Mesothelial cell of epicardium (in vitro differentiated cells): ENCODE results near the gene TMEM97. TPM values are rescaled to one million over a fixed set of nuclear protein-coding genes. Genes with fewer than 3 reads are reported as not detected.
"Not testable (repeated sequence)": the region's sequence is repeated elsewhere in the genome, so short reads cannot be mapped to it uniquely, and the experiment has no call there.

ENCODE experiments used
- DNase-seq, 2 experiments: peaks; one replicate each; pipeline ENCODE4 v3.0.0; 2021; ENCODE audit warnings: low spot score in 2 of 2; ENCODE audit not compliant: unreplicated experiment in 2 of 2
- H3K27ac Mint-ChIP-seq: 2 replicates; pipeline ENCODE4 v1.8.0; 2021; ENCODE audit warnings: mixed read lengths
- H3K27me3 Mint-ChIP-seq: 2 replicates; pipeline ENCODE4 v1.8.0; 2021; ENCODE audit warnings: low read depth, mixed read lengths
- H3K36me3 Mint-ChIP-seq: 2 replicates; pipeline ENCODE4 v1.8.0; 2021; ENCODE audit warnings: mixed read lengths
- H3K4me1 Mint-ChIP-seq: 2 replicates; pipeline ENCODE4 v1.8.0; 2021; ENCODE audit warnings: mixed read lengths
- H3K4me3 Mint-ChIP-seq: 2 replicates; pipeline ENCODE4 v1.8.0; 2021; ENCODE audit warnings: mild to moderate bottlenecking, moderate library complexity, mixed read lengths
- H3K9me3 Mint-ChIP-seq: 2 replicates; pipeline ENCODE4 v1.8.0; 2021; ENCODE audit warnings: mixed read lengths
- CTCF ChIP-seq: fragments of 200-600 bp; sonication (generic); IDR thresholded peaks from one replicate; pipeline ENCODE4 v1.5.0; 2021; ENCODE audit warnings: antibody characterized with exemption; ENCODE audit not compliant: unreplicated experiment
- total RNA-seq: library from RNA; stranded (reverse); gene quantifications from 3 replicates; pipeline ENCODE4 v1.2.1, GENCODE V29; 2021

The TMEM97 gene
- total RNA-seq, 1 donor from 2014 or later: 43.3 TPM

GRCh38 chr17:28285965-28286364, 33.0 kb upstream of the TMEM97 start:
- DNase-seq: no peak
- TF ChIP-seq CTCF: no peak
- Mint-ChIP-seq H3K9me3 (no peaks in the 10 kb centered on the region), H3K27ac (no peak overlapping the region), H3K4me1 (peaks cover 4% of the 10 kb centered on the region), H3K4me3 (no peak overlapping the region), H3K27me3 (no peaks in the 10 kb centered on the region), H3K36me3 (no peaks in the 10 kb centered on the region)

GRCh38 chr17:28290703-28291102, 28.3 kb upstream of the TMEM97 start:
- TF ChIP-seq CTCF: no peak
- H3K4me1 Mint-ChIP-seq: peaks cover 2% of the 10 kb centered on the region
- no peaks in the 10 kb centered on the region for H3K27me3 Mint-ChIP-seq
- no peak for DNase-seq
- no peaks in the 10 kb centered on the region for H3K9me3 Mint-ChIP-seq
- H3K36me3 Mint-ChIP-seq: no peaks in the 10 kb centered on the region
- no peak overlapping the region for H3K27ac Mint-ChIP-seq
- no peak overlapping the region for H3K4me3 Mint-ChIP-seq

DNA sequence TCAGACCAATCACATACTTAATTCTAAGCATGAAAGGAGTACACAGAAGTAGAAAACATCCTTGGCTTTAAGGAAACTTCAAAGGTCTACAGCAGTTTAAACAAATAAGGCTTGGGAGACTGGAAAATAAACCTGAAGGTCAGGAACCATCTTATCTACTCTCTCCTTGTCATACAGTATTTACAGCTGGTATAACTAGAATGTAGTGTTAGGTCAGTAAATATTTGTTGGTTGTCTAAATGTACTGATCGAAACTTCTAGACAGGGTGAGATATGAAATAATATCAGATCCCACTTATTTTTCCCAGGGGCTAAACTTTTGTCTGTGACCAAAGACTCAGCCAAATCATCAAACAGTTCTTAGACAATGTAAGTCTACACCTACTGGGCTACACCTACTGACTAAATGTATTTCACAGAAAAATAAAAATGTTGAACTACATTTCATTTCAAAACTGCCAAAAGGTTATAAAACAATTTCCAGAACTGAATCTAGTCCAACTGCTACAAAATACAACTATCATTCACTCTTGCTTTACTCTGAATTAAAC, 27.1 kb upstream of the TMEM97 start:
- no peak for TF ChIP-seq CTCF
- Mint-ChIP-seq H3K36me3 (no peaks in the 10 kb centered on the region), H3K4me3 (no peak overlapping the region), H3K4me1 (peaks cover 8% of the 10 kb centered on the region), H3K27me3 (no peaks in the 10 kb centered on the region), H3K9me3 (no peaks in the 10 kb centered on the region), H3K27ac (no peak overlapping the region)
- DNase-seq: no peak

DNA sequence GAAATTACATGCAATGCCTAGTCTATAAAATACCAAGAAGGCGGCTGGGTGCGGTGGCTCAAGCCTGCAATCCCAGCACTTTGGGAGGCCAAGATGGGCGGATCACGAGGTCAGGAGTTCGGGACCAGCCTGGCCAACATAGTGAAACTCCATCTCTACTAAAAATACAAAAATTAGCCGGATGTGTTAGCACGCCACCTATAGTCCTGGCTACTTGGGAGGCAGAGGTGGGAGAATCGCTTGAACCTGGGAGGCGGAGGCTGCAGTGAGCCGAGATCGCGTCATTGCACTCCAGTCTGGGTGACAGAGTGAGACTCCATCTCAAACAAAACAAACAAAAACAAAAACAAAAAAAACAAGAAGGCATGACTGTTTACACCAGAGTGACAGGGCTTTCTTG, 26.1 kb upstream of the TMEM97 start:
- not testable (repeated sequence) for H3K27ac Mint-ChIP-seq, H3K27me3 Mint-ChIP-seq, DNase-seq, H3K36me3 Mint-ChIP-seq, H3K9me3 Mint-ChIP-seq, H3K4me3 Mint-ChIP-seq, H3K4me1 Mint-ChIP-seq

DNA sequence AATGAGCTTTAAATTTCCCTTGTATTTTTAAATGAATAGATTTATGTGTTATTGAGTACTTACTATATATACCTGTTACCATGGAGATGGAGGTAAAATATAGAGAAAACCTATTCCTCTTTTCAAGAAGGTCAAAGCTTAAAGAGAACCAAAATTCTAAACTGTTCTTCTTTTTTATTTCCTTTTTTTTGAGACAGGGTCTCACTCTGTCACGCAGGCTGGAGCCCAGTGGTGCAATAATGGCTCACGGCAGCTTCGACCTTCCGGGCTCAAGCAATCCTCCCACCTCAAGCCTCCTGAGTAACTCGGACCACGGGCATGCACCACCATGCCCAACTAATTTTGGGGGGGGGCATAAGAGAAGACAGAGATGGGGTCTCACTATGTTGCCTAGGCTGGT, 25.0 kb upstream of the TMEM97 start:
- no peak for DNase-seq
- no peak for TF ChIP-seq CTCF
- Mint-ChIP-seq H3K36me3 (no peaks in the 10 kb centered on the region), H3K4me1 (peaks cover 8% of the 10 kb centered on the region), H3K27ac (no peak overlapping the region), H3K4me3 (no peak overlapping the region), H3K27me3 (no peaks in the 10 kb centered on the region), H3K9me3 (no peaks in the 10 kb centered on the region)

DNA sequence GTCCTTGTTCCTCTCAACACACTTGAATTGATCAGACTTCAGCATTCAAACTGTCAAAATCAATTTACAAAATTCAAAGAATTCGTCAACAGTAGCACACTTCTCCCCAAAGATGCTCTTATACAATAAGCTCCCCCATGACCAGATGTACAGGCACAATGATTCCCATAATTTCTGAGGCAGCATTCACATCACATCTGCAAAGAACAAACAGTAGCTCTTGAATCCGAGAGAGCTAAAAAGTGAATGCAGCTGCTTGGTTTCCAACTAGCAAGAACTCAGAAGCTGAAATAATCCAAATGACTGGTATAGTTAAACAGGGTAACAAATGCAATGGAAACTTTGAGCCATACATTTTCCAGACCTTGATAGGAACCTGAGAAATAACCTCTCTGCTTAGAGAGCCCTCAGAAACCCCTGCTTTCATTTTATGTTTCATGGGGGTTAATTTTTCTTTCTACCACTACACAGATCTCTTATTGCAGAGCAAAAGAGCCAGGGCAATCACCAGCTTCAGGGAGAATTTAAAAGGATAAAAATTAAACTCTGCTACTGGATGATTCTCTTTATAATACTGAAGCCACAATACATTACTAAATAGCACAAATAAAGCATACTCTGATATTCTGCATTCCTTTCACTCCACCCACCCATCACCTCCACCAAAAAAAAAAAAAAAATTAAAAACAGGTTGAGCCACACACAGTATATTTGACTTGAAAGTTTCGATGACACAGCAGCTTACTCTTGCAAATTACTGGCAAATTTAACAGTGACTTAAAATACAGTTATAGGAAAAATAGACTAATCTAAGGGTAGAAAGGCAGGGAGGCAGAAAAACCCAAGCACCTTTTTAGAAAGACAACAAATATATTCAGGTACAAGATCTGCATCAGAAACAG, 23.1 kb upstream of the TMEM97 start:
- Mint-ChIP-seq H3K4me3 (no peak overlapping the region), H3K4me1 (peaks cover 8% of the 10 kb centered on the region), H3K27ac (no peak overlapping the region), H3K27me3 (no peaks in the 10 kb centered on the region), H3K36me3 (no peaks in the 10 kb centered on the region), H3K9me3 (no peaks in the 10 kb centered on the region)
- TF ChIP-seq CTCF: no peak
- DNase-seq: no peak
